Measurements from ENCODE around the gene ZNF223. TPM values are rescaled to one million over a fixed set of nuclear protein-coding genes. Genes with fewer than 3 reads are reported as not detected.

ZNF223 gene
- 2.3 TPM for total RNA-seq
- long read RNA-seq, transcript ZNF223-201 (5 exons, 2,418 nt): major isoform, 9 of 9 reads
- long read RNA-seq, partial matches to known transcripts: 0 of 9 reads
- long read RNA-seq, other reads (novel, unspliced or antisense): 0 of 9 reads

DNA sequence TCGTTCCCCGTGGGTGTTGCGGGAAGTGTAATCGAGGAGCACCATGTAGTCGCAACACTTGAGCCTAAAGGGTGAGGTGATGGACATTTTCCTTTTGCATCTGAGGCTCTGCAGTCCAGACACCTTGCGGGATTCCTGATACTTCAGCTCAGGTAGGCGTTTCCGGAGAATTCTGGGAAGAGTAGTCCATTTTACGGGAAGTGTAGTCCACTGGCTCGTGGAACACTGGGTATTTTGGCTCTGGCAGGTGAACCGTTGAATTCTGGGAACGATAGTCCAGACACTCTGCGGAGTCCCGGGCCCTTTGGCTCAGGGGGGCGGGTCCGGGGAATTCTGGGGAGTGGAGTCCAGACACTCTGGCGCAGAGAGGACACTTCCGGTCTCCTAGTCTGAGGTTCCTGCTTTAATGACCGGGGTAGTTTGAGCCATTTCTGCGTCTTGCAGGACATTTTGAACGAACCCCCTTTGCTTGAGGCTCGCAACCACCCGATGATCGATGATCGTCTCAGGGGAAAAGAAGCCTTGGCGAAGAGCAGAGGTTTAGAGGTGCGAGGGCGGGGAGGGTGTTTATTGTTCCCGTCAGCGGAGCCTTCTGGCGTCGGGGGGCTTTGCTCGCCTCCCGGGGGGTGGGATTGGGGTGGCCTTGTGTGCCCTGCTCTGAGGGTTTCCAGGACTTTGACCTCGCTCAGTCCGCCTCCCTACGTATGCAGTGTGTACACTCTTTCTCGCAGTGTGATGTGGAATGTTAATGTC is at the start of gene ZNF223:
Gene ZNF223 (plus strand): TSS at position 387 of the 753 bp plus-strand sequence. CDS start 3,141 bp downstream, outside the sequence.
- ATAC-seq (peak; percentile 100), DNase-seq (peak; percentile 95)
- intact Hi-C loops (cut with micrococcal nuclease): no loop called here

DNA sequence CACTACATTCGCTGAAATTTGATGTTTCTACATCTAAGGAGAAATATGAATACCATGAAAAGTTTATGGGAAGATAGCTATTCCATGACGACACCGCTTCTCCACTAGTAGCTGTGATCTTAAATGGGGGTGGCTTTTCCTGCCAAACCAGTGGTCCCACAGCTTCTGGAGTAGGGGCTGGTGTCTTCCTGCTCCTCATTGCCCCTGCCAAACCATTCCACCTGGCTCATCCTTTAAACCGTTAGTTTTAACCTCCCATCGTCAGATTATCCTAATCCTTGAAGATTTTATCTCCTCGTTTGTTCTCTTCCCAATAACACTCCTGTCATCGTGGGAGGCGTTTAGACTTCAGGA is 49.6 kb upstream of the ZNF223 start:
- DNase-seq (no peak), ATAC-seq (no peak)
- intact Hi-C loops (cut with micrococcal nuclease): no loop called here

DNA sequence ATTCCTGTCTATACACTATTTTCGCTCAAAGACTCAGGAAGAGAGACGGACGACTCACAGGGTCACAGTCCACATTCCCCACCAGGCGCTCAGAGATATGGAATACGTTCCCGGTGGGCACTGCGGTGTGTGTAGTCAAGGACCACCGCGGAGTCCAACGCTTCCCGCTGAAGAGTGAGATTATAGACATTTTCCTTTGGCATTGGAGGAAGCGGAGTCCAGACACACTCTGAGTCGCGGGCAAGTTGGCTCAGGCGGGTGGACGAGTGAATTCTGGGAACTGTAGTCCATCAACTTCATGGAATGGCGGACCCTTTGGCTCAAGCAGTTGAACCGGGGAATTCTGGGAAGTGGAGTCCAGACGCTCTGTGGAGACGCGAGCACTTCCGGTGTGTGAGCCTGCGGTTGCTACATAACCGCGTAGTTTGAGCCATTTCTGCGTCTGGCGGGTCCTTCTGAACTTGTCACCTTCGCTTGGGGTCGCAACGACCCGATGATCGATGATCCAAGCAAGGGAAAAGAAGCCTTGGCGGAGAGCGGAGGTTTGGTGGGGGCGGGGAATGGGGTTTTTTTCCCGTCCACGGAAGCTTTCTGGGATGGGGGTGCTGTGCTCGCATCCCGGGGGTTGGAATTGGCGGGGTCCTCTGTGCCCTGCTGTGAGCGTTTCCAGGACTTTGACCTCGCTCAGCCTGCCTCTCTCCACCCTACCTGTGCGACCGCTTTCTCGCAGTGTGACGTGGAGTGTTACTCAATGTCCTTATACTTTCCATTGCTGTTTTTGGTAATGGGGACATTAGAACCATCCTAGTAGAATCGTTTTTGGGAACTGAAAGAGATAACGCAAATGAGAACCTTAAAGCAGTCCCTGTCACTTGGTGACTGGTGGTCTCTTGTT is 49.0 kb upstream of the ZNF223 start, which contains the start of gene ZNF230:
Gene ZNF230 (plus strand): TSS at position 392 of the 895 bp plus-strand sequence. CDS start 4,122 bp downstream, outside the sequence.
- peak; percentile 100 for ATAC-seq
- peak; percentile 89 for DNase-seq
- intact Hi-C loops (cut with micrococcal nuclease): no loop called here

DNA sequence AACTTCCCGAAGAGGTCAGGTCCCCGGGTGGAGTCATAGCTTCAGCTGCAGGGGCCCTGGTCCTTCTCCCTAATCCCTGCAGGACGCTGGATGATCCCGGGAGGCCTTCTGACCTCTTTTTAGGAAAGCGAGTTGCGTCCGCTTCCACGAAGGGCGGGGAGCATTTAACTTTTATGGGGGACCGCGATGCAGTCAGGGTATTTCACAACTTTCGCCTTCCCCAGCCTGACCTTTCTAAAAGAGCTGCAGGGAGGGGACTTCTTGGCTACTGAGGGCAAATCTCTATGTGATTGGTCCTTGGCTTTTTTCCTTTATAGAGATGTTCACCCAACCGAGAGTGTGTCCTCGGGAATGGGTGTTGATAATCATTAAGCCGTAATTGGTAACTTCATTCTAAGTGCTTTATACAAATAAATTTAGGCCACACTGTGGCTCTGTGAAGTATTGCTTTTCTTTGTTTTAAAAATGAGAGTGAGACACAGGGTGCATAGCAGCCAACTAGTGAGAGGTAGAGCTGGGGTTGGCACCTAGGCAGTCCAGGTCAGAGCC is 48.3 kb upstream of the ZNF223 start:
- intact Hi-C loops (cut with micrococcal nuclease): no loop called here
- DNase-seq (no peak), ATAC-seq (peak; percentile 28)

DNA sequence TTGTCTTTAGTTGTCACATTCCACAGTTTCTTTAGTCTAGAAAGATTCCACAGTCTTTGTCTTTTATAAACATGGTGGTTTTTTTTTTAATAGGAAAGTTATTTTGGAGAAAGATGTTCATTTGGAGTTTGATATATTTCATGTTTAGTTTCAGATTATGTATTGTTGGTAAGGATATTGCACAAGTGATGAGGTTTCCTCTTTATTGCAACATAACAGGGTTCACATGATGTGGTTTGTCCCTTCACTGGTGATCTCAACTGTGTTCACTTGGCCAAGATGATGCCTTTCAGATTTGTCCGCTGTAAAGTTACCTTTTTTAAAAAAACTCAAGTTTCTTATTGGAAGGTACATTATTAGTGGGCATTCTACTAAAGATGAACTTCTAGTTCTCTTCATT is 45.9 kb upstream of the ZNF223 start:
- intact Hi-C loops (cut with micrococcal nuclease): no loop called here
- ATAC-seq: no peak
- DNase-seq: no peak

DNA sequence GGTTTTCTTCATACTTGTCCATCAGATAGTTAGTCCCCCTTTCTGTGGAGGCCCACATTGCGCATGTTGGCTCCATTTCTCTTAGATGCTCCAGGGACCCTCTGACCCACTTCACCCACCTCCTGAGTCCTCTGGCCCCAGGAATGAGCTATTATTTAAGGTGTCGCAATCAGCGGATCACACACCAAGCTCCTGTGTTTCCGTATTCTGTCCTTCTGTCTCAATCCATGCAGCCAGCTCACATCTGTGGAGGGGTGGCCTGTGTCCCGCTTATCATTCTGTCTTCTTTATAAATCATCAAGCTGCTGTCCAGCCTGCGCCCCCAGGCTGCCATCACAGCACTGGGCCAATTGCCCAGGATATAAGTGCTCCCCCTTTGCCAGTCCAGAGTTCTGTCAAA is 44.4 kb upstream of the ZNF223 start:
- intact Hi-C loops (cut with micrococcal nuclease): no loop called here
- ATAC-seq (no peak), DNase-seq (no peak)

DNA sequence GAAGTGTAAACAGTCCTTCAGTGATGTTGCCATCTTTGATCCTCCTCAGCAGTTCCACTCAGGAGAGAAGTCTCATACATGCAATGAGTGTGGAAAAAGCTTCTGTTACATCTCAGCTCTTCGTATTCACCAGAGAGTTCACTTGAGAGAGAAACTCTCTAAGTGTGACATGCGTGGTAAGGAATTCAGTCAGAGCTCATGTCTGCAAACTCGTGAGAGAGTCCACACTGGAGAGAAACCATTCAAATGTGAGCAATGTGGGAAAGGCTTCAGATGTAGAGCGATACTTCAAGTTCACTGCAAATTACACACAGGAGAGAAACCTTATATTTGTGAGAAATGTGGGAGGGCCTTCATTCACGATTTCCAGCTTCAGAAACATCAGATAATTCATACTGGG is 41.4 kb upstream of the ZNF223 start:
- no peak for ATAC-seq
- intact Hi-C loops (cut with micrococcal nuclease): no loop called here
- DNase-seq: no peak

DNA sequence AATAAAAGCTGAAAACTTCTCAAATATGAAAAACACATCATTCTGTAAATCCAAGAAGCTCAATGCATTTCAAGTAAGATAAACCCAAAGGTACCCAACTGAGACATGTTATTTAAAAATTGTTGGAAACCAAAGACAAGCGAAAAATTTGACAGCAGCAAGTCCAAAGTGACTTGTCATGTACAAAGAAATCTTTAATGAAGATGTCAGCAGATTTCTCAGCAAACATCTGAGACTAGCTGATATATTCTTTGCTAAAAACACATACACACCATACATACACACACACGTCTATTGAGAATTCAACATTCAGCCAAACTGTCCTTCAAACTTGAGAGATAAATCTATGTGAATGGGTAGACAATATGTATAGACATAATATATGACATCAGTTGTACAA is 32.3 kb upstream of the ZNF223 start:
- ATAC-seq: no peak
- intact Hi-C loops (cut with micrococcal nuclease): no loop called here
- DNase-seq: no peak

DNA sequence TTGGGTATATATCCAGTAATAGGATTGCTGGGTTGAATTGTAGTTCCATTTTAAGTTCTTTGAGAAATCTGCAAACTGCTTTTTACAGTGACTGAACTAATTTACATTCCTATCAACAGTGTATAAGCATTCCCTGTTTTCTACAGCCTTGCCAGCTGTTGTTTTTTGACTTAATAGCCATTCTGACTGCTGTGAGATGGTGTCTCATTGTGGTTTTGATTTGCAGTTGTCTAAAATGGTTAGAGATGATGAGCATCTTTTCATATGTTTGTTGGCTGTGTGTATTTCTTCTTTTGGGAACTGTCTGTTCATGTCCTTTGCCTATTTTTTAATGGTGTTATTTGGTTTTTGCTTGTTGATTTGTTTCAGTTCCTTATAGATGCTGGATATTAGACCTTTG is 30.6 kb upstream of the ZNF223 start:
- ATAC-seq (no peak), DNase-seq (no peak)
- intact Hi-C loops (cut with micrococcal nuclease): no loop called here

DNA sequence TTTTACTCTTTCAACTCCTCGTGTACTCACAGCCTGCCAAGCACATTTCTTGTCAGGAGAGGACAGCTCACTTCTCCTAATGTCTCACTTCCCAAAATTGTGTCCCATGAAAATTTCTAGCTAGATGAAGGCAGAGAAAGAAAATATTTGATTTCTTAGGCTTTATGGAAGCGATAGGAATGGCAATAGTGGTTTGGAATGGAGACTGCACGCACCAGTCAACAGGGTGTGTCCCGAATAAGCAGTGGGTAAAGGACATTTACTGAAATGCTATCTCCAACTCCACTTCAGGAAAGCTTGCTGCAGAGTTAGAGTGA is 27.0 kb upstream of the ZNF223 start:
- DNase-seq (no peak), ATAC-seq (no peak)
- intact Hi-C loops (cut with micrococcal nuclease): no loop called here

DNA sequence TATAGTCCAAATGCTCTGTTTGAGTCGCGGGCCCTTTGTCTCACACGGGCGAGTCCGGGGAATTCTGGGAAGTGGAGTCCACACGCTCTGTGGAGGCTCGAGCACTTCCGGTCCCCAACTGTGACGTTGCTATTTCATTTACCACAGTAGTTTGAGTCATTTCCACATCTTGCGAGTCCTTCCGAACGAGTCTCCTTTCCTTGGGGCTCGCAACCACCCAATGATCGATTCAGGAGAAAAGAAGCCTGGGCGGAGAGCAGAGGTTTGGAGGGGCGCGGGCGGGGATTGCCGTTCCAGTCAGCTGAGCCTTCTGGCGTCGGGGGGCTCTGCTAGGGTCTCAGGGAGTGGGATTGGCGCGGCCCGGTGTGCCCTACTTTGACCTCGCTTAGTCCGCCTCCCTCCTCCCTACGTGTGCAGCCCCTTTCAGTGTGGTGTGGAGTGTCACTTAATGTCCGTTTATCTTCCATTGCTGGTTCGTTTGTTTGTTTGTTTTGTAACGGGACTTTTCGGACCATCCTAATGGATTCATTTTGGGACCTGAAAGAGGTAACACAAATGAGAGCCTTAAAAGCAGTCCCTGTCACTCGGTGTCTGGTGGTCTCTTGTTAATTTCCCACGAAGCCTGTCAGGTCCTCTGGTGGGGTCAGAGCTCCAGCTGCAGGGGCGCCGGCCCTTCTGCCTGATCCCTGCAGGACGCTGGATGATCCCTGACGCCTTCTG is 26.5 kb upstream of the ZNF223 start, which contains the start of gene ZNF222:
Gene ZNF222 (plus strand): TSS at position 163 of the 720 bp plus-strand sequence. CDS start 58 bp downstream, at position 221.
- ATAC-seq (peak; percentile 100), DNase-seq (peak; percentile 84)
- intact Hi-C loops (cut with micrococcal nuclease): no loop called here

DNA sequence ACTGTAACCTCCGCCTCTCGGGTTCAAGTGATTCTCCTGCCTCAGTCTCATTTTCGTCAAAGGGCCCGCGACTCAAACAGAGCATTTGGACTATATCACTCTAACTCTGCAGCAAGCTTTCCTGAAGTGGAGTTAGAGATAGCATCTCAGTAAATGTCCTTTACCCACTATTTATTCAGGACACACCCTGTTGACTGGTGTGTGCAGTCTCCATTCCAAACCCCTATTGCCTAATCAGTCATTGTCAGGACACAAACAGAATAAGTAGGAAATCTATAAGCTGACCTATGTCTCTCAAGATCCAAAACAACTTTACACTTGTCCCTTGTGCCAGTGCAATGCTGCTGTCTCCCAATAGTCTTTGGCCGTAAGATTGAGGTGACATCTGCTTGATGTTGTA is 25.2 kb upstream of the ZNF223 start:
- no peak for ATAC-seq
- DNase-seq: no peak
- intact Hi-C loops (cut with micrococcal nuclease): no loop called here

DNA sequence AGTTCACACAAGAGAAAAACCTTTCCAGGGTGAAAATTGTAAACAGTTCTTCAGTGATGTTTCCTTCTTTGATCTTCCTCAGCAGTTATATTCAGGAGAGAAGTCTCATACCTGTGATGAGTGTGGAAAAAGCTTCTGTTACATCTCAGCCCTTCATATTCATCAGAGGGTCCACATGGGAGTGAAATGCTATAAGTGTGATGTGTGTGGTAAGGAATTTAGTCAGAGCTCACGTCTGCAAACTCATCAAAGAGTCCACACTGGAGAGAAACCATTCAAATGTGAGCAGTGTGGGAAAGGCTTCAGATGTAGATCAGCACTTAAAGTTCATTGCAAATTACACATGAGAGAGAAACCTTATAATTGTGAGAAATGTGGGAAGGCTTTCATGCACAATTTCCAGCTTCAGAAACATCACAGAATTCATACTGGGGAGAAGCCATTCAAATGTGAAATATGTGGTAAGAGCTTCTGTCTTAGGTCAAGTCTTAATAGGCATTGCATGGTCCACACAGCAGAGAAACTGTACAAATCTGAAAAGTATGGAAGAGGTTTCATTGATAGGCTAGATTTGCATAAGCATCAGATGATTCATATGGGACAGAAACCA is 19.7 kb upstream of the ZNF223 start:
- ATAC-seq: no peak
- no peak for DNase-seq

DNA sequence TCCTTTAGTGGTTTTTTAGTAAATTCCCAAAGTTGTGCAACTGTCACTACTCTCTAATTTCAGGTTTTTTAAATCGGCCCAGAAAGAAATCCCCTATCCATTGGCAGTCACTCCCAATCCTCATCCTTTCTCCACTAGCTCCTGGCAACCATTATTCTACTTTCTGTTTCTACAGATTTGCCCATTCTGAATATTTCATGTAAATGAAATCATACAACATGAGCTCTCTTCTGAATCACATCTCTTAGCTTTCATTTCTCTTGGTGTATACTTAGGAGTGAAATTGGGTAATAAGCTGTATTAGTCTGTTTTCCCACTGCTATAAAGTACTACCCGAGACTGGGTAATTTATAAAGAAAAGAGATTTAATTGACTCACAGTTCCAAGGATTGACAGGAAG is 9.7 kb upstream of the ZNF223 start:
- ATAC-seq (no peak), DNase-seq (no peak)
- intact Hi-C loops (cut with micrococcal nuclease): no loop called here

More for the DNA sequence above, 19.7 kb upstream of the ZNF223 start:
- intact Hi-C loops (cut with micrococcal nuclease): no loop called here

DNA sequence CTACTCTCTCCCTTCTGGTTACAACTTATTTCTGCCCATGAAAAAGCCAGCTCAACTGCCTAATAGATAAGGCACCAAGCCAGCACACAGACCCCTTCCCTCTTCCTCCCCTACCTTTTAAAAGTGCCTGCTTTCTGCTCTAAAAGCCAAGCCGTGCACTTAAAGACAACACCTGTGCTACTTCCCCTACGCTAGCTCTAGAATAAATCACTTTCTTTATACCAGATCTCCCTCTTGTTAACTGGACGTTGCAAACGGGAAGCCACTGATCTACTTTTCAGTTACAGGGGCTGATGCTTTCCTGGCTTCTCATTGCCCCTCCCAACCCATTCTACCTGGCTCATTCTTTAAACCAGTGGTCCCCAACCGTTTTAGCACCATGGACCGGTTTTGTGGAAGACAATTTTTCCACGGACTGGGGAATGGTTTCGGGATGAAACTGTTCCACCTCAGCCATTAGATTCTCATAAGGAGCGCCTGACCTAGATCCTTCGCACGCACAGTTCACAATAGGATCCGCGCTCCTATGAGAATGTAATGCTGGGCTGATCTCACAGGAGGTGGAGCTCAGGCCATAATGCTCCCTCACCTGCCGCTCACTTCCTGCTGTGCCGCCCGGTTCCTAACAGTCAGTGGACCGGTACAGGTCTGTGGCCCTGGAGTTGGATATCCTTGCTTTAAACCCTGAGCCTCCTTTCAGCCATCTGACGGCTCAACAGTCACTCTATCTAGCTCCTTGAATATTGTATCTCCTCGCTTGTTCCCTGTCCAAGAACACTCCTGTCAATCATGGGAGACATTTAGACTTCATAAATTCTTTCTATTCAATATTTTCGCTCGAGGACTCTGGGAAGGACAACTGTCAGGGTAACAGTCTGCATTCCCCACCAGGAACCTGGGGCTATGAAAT is 841 bp upstream of the ZNF223 start:
- intact Hi-C loops (cut with micrococcal nuclease): no loop called here
- ATAC-seq (peak; percentile 39), DNase-seq (peak; percentile 26)

DNA sequence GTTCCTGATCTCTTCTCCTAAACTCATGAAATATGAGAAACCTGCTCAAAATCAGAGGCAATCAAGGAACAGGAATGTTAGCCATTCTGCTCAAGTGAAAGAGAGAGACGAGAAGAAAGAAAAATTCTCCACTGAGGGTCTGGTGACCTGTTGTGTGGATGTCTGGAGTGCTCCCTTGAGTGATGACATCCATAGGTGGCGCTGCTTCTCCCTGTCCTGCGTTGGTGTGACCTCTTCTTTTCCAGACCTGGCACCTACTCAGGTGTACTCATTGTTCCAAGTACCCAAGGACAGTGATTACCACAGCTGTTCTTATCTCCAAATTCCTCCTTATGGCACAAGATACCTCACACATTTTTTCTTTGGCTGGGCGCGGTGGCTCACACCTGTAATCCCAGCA is 4.0 kb downstream of the ZNF223 start:
- DNase-seq (no peak), ATAC-seq (no peak)
- intact Hi-C loops (cut with micrococcal nuclease): no loop called here

DNA sequence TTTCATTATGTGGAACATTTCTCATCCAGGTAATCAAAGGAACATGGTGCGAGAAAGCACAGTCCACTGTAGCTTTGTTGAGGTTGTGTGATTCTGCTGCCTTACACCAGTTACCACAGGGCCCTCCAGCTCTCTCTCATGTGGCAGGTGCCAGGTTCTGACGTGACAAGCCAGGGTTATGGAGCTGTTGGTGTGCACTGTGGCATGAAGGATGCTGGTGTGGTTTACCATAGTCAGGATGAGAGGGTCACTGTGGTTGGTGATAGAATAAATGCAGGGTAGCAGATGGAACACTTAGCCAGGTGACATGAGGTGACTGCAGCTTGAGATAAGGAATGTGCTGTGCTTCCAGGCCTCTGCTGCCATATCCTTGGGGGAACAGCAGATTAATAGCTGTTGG is 7.4 kb downstream of the ZNF223 start:
- DNase-seq (no peak), ATAC-seq (no peak)
- intact Hi-C loops (cut with micrococcal nuclease): no loop called here

DNA sequence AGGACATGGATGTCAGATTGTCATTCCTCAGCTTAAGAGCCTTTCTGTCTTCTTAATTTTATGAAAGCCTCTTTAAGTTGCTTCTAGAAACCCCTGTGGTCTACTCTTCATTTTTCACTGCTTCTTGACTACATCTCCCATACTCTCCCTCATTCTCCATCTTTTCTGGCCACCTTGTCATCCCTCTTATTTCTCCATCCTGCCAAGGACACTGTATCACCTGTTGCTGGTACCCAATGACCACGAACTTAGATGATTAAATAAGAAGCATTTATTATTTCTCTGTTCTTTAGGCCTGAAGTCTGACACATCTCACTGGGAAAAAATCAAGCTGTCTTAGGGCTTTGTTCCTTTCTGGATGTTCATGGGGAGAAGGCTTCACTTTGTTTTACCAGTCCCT is 9.2 kb downstream of the ZNF223 start:
- ATAC-seq: no peak
- no peak for DNase-seq
- intact Hi-C loops (cut with micrococcal nuclease): no loop called here
